Tibial artery (tissue), 4 donors: Measurements from ENCODE around the gene RPL29.

Experiments
- DNase-seq, 2 donors: peaks; one replicate each; pipeline ENCODE4 v3.0.0-alpha.2; 2019
- H3K27ac ChIP-seq, 2 donors: fragments of 200-600 bp; sonication (generic) in 1 of 2; 1 replicate in 1 of 2; 2 replicates in 1 of 2; pipeline ENCODE4 v1.5.1; 2018 to 2019; ENCODE audit warnings: mild to moderate bottlenecking in 1 of 2
- H3K27me3 ChIP-seq, 2 donors: fragments of 200-600 bp; sonication (generic) in 1 of 2; one replicate each; pipeline versions ENCODE4 v1.5.1 to v1.6.0; 2016 to 2019
- H3K36me3 ChIP-seq, 3 donors: fragments of 200-600 bp; sonication (generic) in 2 of 3; one replicate each; pipeline ENCODE4 v1.5.1; 2016 to 2019; ENCODE audit warnings: mild to moderate bottlenecking in 2 of 3
- H3K4me1 ChIP-seq, 4 donors: fragments of 200-600 bp; sonication (generic) in 2 of 4; 1 replicate in 3 of 4; 2 replicates in 1 of 4; pipeline ENCODE4 v1.5.1; 2016 to 2019
- H3K4me3 ChIP-seq, 2 donors: fragments of 200-600 bp; sonication (generic) in 1 of 2; 1 replicate in 1 of 2; 2 replicates in 1 of 2; pipeline ENCODE4 v1.5.1; 2018 to 2019; ENCODE audit warnings: mild to moderate bottlenecking in 2 of 2
- H3K9me3 ChIP-seq, 3 donors: fragments of 200-600 bp; sonication (generic) in 1 of 3; one replicate each; pipeline ENCODE4 v1.5.1; 2016 to 2019
- CTCF ChIP-seq, 2 experiments: fragments of 200-600 bp in 1 of 2; fragments of 450-650 bp in 1 of 2; IDR thresholded peaks; one replicate each; pipeline ENCODE4 v1.5.1; 2017 to 2019; ENCODE audit warnings: antibody characterized with exemption in 2 of 2, mild to moderate bottlenecking in 1 of 2, moderate library complexity in 1 of 2
- intact Hi-C: fragments of 100-400 bp; cut with DNase I; formaldehyde crosslinking; loops from one replicate; pipeline ENCODE4 v1.15.0; 2023; ENCODE audit warnings: low total_unique reads

RPL29 gene

GRCh38 chr3:51967384-51968169 lies 28.1 kb downstream of the RPL29 start, which contains the start of gene PCBP4:
TSS of gene PCBP4 (minus strand) at chr3:51967454. CDS start at chr3:51961240, 6,214 bp downstream.
- H3K36me3 ChIP-seq, result no peaks in the 10 kb centered on the region
- H3K27ac ChIP-seq, result peak within 1 kb of the TSS; percentile 96 to 97
- H3K4me3 ChIP-seq, result peak within 1 kb of the TSS; percentile 75 to 76
- H3K9me3 ChIP-seq, result no peaks in the 10 kb centered on the region
- no peaks in the 10 kb centered on the region for H3K27me3 ChIP-seq
- DNase-seq, result peak; percentile 71 to 87
- H3K4me1 ChIP-seq, result peaks cover 0 to 50% (median 32%) of the 10 kb centered on the region in 4 donors
- intact Hi-C loops, result no loop called here
- no peak for TF ChIP-seq CTCF (IDR thresholded peaks at IDR 0.05)

GRCh38 chr3:51966922-51967383 lies 28.7 kb downstream of the RPL29 start:
- intact Hi-C loops, result no loop called here
- peak overlapping the region; percentile 75 to 76 for H3K4me3 ChIP-seq
- H3K9me3 ChIP-seq, result no peaks in the 10 kb centered on the region
- H3K36me3 ChIP-seq, result no peaks in the 10 kb centered on the region
- DNase-seq, result no peak
- H3K4me1 ChIP-seq, result peaks cover 0 to 53% (median 32%) of the 10 kb centered on the region in 4 donors
- H3K27ac ChIP-seq, result peak overlapping the region; percentile 96 to 97
- no peaks in the 10 kb centered on the region for H3K27me3 ChIP-seq
- TF ChIP-seq CTCF (IDR thresholded peaks at IDR 0.05), result no peak

- intact Hi-C loops, result no loop called here
- peak overlapping the region; percentile 75 to 76 for H3K4me3 ChIP-seq
- no peak for DNase-seq
- TF ChIP-seq CTCF (IDR thresholded peaks at IDR 0.05), result no peak
- H3K4me1 ChIP-seq, result peaks cover 0 to 53% (median 32%) of the 10 kb centered on the region in 4 donors
- H3K27ac ChIP-seq, result peak overlapping the region; percentile 96 to 97
- no peaks in the 10 kb centered on the region for H3K9me3 ChIP-seq
- H3K36me3 ChIP-seq, result peaks cover 0 to under 1% (median 0%) of the 10 kb centered on the region in 3 donors
- no peaks in the 10 kb centered on the region for H3K27me3 ChIP-seq
Measured at GRCh38 chr3:51966486-51966885, 29.2 kb downstream of the RPL29 start.

GRCh38 chr3:51966016-51966415 lies 29.7 kb downstream of the RPL29 start:
- no peak for DNase-seq

GRCh38 chr3:51964521-51964920 lies 31.2 kb downstream of the RPL29 start:
- TF ChIP-seq CTCF (IDR thresholded peaks at IDR 0.05), result no peak
- no peak overlapping the region for H3K4me3 ChIP-seq

More at GRCh38 chr3:51966016-51966415, 29.7 kb downstream of the RPL29 start:
- no peaks in the 10 kb centered on the region for H3K27me3 ChIP-seq
- peaks cover 0 to 5% (median under 1%) of the 10 kb centered on the region in 3 donors for H3K36me3 ChIP-seq
- H3K4me1 ChIP-seq, result peaks cover 0 to 53% (median 32%) of the 10 kb centered on the region in 4 donors
- H3K9me3 ChIP-seq, result no peaks in the 10 kb centered on the region
- H3K27ac ChIP-seq, result peak overlapping the region; percentile 96 to 97
- TF ChIP-seq CTCF (IDR thresholded peaks at IDR 0.05), result no peak
- intact Hi-C loops, result no loop called here
- peak overlapping the region; percentile 75 to 76 for H3K4me3 ChIP-seq

More at GRCh38 chr3:51964521-51964920, 31.2 kb downstream of the RPL29 start:
- Histone ChIP-seq H3K4me1 (peaks cover 0 to 49% (median 32%) of the 10 kb centered on the region in 4 donors), H3K36me3 (peaks cover 0 to 20% (median 16%) of the 10 kb centered on the region in 3 donors), H3K27me3 (no peaks in the 10 kb centered on the region), H3K27ac (no peak overlapping the region), H3K9me3 (no peaks in the 10 kb centered on the region)
- DNase-seq, result no peak
- intact Hi-C loops, result no loop called here
